Loucy (cell line): ENCODE measurements around the gene GDAP2.

Experiments
- H2AFZ ChIP-seq: fragments of 200-600 bp; sonication (generic); 2 replicates; pipeline ENCODE4 v1.6.0; 2016; ENCODE audit warnings: antibody characterized with exemption, mild to moderate bottlenecking, low read length, moderate library complexity
- H3F3A ChIP-seq: fragments of 200-600 bp; 2 replicates; pipeline ENCODE4 v1.6.0; 2016; ENCODE audit warnings: antibody characterized with exemption, low read depth, mild to moderate bottlenecking
- H3K27me3 ChIP-seq: fragments of 200-600 bp; sonication (generic); 2 replicates; pipeline ENCODE4 v1.6.1; 2014; ENCODE audit warnings: low read length, mild to moderate bottlenecking; ENCODE audit not compliant: insufficient read depth, poor library complexity, severe bottlenecking
- H3K36me3 ChIP-seq: fragments of 200-600 bp; sonication (generic); 2 replicates; pipeline ENCODE4 v1.6.1; 2016; ENCODE audit warnings: low read length; ENCODE audit not compliant: insufficient read depth
- H3K4me1 ChIP-seq: fragments of 200-600 bp; sonication (generic); 2 replicates; pipeline ENCODE4 v1.5.1; 2014; ENCODE audit warnings: low read length, mild to moderate bottlenecking; ENCODE audit not compliant: insufficient read depth, poor library complexity, severe bottlenecking
- H3K4me2 ChIP-seq: fragments of 200-600 bp; sonication (generic); 2 replicates; pipeline ENCODE4 v1.6.0; 2014; ENCODE audit warnings: antibody characterized with exemption, low read length, low read depth, mild to moderate bottlenecking; ENCODE audit not compliant: poor library complexity, severe bottlenecking
- H3K4me3 ChIP-seq: fragments of 200-600 bp; sonication (generic); 2 replicates; pipeline ENCODE4 v1.5.1; 2014; ENCODE audit warnings: low read length, mild to moderate bottlenecking, mixed read lengths; ENCODE audit not compliant: poor library complexity, severe bottlenecking
- H3K79me2 ChIP-seq: fragments of 200-600 bp; sonication (generic); 2 replicates; pipeline ENCODE4 v1.6.1; 2014; ENCODE audit warnings: low read length; ENCODE audit not compliant: insufficient read depth
- H3K9ac ChIP-seq: fragments of 200-600 bp; sonication (generic); 2 replicates; pipeline ENCODE4 v1.6.0; 2014; ENCODE audit warnings: mild to moderate bottlenecking, low read depth, low read length, moderate library complexity; ENCODE audit not compliant: poor library complexity, severe bottlenecking
- H3K9me2 ChIP-seq: fragments of 200-600 bp; sonication (generic); replicated peaks from 2 replicates; pipeline ENCODE4 v1.6.1; 2016; ENCODE audit warnings: low read depth, low read length, mixed read lengths
- H3K9me3 ChIP-seq: fragments of 200-600 bp; sonication (generic); 2 replicates; pipeline ENCODE4 v1.6.1; 2014; ENCODE audit warnings: mild to moderate bottlenecking, antibody characterized with exemption, low read length, low read depth; ENCODE audit not compliant: insufficient read depth
- H4K20me1 ChIP-seq: fragments of 200-600 bp; sonication (generic); 2 replicates; pipeline ENCODE4 v1.6.0; 2014; ENCODE audit warnings: antibody characterized with exemption, low read length, mild to moderate bottlenecking; ENCODE audit not compliant: insufficient read depth, poor library complexity, severe bottlenecking
- EZH2phosphoT487 ChIP-seq: fragments of 200-600 bp; IDR thresholded peaks from 2 replicates; pipeline ENCODE4 v1.6.1; 2018; ENCODE audit warnings: antibody characterized with exemption, mild to moderate bottlenecking, moderate library complexity, borderline replicate concordance
- TF ChIP-seq, protein P1 (sequence below): fragments of 200-600 bp; sonication (generic); conservative IDR thresholded peaks from 2 replicates; pipeline ENCODE4 v1.5.1; 2014; ENCODE audit warnings: mild to moderate bottlenecking, antibody characterized with exemption, low read length

GDAP2 gene, protein sequence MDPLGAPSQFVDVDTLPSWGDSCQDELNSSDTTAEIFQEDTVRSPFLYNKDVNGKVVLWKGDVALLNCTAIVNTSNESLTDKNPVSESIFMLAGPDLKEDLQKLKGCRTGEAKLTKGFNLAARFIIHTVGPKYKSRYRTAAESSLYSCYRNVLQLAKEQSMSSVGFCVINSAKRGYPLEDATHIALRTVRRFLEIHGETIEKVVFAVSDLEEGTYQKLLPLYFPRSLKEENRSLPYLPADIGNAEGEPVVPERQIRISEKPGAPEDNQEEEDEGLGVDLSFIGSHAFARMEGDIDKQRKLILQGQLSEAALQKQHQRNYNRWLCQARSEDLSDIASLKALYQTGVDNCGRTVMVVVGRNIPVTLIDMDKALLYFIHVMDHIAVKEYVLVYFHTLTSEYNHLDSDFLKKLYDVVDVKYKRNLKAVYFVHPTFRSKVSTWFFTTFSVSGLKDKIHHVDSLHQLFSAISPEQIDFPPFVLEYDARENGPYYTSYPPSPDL

DNA sequence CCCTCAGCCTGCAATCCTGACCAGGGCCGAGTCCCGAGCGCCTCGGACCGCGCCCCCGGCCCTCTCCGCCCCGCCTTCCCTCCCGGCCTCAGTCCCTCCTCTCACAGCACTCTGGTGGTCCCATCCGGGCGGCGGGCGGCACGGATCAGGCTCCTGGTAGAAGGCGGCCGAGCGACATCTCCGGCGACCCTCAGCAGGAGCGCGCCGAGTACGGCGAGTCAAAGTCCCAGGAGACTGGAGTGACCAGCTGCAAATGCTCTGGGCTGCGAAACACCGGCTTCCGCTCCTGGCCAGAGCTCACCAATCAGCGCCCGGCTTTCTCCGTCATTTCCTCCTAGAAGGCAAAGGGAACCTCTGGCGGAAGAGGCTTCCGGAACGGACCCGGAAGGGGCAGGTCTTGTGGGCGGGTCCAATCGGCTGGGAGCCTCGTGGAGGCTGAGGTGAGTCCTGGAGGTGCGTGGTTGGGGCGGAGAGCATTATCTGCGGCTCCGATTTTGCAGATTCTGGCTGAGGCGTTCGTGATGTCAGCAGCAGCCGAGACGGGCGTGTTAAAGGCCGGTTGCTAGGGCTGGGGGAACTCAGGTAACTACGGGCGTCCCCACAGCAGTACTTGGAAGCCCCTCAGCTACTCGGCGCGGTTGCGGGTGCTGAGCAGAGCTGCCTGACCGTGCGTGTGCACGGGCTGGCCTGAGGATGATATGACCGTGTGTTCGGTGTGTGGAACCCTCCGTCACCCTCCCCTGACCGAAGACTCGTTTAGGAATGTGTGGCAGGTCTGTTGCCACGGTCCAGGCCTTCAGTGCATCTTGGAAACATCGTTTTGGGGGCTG is at the start of gene GDAP2, which contains the start of gene WDR3:
TSS of gene GDAP2 (minus strand) at position 279 of the 830 bp plus-strand sequence. CDS start 9,264 bp downstream, outside the sequence.
TSS of gene WDR3 (plus strand) at position 397 of the 830 bp plus-strand sequence. CDS start 3,581 bp downstream, outside the sequence.
- Histone ChIP-seq H3K79me2 (peaks cover 72% of the 10 kb centered on the region), H3K9me2 (no peaks in the 10 kb centered on the region), H2AFZ (peak within 1 kb of the TSS; percentile 94), H4K20me1 (peaks cover 21% of the 10 kb centered on the region), H3K9me3 (no peaks in the 10 kb centered on the region), H3K4me1 (peaks cover 60% of the 10 kb centered on the region), H3K36me3 (no peaks in the 10 kb centered on the region; the same call in 1 of the 2 replicates), H3K27me3 (no peaks in the 10 kb centered on the region), H3K9ac (peak within 1 kb of the TSS; percentile 76), H3K4me2 (peak within 1 kb of the TSS; percentile 83), H3F3A (no peaks in the 10 kb centered on the region), H3K4me3 (peak within 1 kb of the TSS; percentile 89)
- TF ChIP-seq EZH2phosphoT487 = no peak
- TF ChIP-seq, protein P1, sequence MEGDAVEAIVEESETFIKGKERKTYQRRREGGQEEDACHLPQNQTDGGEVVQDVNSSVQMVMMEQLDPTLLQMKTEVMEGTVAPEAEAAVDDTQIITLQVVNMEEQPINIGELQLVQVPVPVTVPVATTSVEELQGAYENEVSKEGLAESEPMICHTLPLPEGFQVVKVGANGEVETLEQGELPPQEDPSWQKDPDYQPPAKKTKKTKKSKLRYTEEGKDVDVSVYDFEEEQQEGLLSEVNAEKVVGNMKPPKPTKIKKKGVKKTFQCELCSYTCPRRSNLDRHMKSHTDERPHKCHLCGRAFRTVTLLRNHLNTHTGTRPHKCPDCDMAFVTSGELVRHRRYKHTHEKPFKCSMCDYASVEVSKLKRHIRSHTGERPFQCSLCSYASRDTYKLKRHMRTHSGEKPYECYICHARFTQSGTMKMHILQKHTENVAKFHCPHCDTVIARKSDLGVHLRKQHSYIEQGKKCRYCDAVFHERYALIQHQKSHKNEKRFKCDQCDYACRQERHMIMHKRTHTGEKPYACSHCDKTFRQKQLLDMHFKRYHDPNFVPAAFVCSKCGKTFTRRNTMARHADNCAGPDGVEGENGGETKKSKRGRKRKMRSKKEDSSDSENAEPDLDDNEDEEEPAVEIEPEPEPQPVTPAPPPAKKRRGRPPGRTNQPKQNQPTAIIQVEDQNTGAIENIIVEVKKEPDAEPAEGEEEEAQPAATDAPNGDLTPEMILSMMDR = no peak

GRCh38 chr1:117976381-117976780 is 47.0 kb upstream of the GDAP2 start:
- H3K4me3 ChIP-seq = no peak overlapping the region
- H3K4me1 ChIP-seq = no peaks in the 10 kb centered on the region
- H3K9ac ChIP-seq = no peak overlapping the region
- H3K9me2 ChIP-seq = no peaks in the 10 kb centered on the region
- TF ChIP-seq EZH2phosphoT487 = no peak
- TF ChIP-seq, protein P1 = no peak
- no peaks in the 10 kb centered on the region for H4K20me1 ChIP-seq
- no peaks in the 10 kb centered on the region for H3F3A ChIP-seq
- no peaks in the 10 kb centered on the region for H3K36me3 ChIP-seq
- H3K4me2 ChIP-seq = no peak overlapping the region
- H3K27me3 ChIP-seq = no peaks in the 10 kb centered on the region
- H2AFZ ChIP-seq = no peak overlapping the region
- no peaks in the 10 kb centered on the region for H3K9me3 ChIP-seq
- H3K79me2 ChIP-seq = no peaks in the 10 kb centered on the region

- TF ChIP-seq, protein P1 = no peak
- TF ChIP-seq EZH2phosphoT487 = no peak
- no peaks in the 10 kb centered on the region for H3K9me2 ChIP-seq
- H3K4me2 ChIP-seq = no peak overlapping the region
Observed at GRCh38 chr1:117971777-117972176, 42.4 kb upstream of the GDAP2 start.

More at GRCh38 chr1:117971777-117972176, 42.4 kb upstream of the GDAP2 start:
- Histone ChIP-seq H3K9me3 (no peaks in the 10 kb centered on the region), H3F3A (no peaks in the 10 kb centered on the region), H3K9ac (no peak overlapping the region), H2AFZ (no peak overlapping the region), H4K20me1 (no peaks in the 10 kb centered on the region), H3K79me2 (no peaks in the 10 kb centered on the region), H3K4me1 (no peaks in the 10 kb centered on the region), H3K27me3 (no peaks in the 10 kb centered on the region), H3K4me3 (no peak overlapping the region), H3K36me3 (no peaks in the 10 kb centered on the region)
